IMR-90 (cell line): ENCODE measurements around the gene SV2B. TPM values are rescaled to one million over a fixed set of nuclear protein-coding genes. Genes with fewer than 3 reads are reported as not detected.

Experiments
- ATAC-seq: fragments of 200-7000 bp; cut with Tn5 transposase; 2 replicates; pipeline ENCODE4 v1.9.1; 2020; ENCODE audit warnings: low read depth, mild to moderate bottlenecking, moderate library complexity
- BruUV-seq: library from RNA; stranded (reverse); fragments of 400-500 nt; replicated peaks from 2 replicates; lab custom pipeline; 2021; lab: Mats Ljungman, UMichigan
- CTCF ChIA-PET: fragments of 300-600 bp; formaldehyde crosslinking; extraction: SDS; loops from one replicate; lab custom pipeline; 2021; ENCODE audit warnings: antibody characterized with exemption; lab: Yijun Ruan, JAX
- POLR2A ChIA-PET: fragments of 300-600 bp; sonication (Branson Sonifier 250); formaldehyde crosslinking; loops from one replicate; lab custom pipeline; 2022; ENCODE audit warnings: antibody characterized with exemption; ENCODE audit not compliant: unreplicated experiment; lab: Charles Lee
- DNase-seq: peaks from one replicate; pipeline ENCODE4 v3.0.0; 2013
- H2AFZ ChIP-seq: replicated peaks from 2 replicates; pipeline ENCODE3; 2013; ENCODE audit warnings: low read length, mild to moderate bottlenecking; ENCODE audit not compliant: poor library complexity
- H2AK5ac ChIP-seq: 2 replicates; pipeline ENCODE4 v1.6.1; 2013; ENCODE audit warnings: low read depth, low read length, inconsistent platforms
- H2AK9ac ChIP-seq: replicated peaks from 2 replicates; pipeline ENCODE3; 2013; ENCODE audit warnings: mild to moderate bottlenecking, low read depth, low read length, moderate library complexity; ENCODE audit not compliant: poor library complexity
- H2BK120ac ChIP-seq: 2 replicates; pipeline ENCODE4 v1.6.1; 2013; ENCODE audit warnings: low read depth, low read length, inconsistent platforms
- H2BK15ac ChIP-seq: 3 replicates; pipeline ENCODE4 v1.6.1; 2013; ENCODE audit warnings: low read depth, low read length, inconsistent platforms
- H2BK20ac ChIP-seq: 2 replicates; pipeline ENCODE4 v1.6.1; 2013; ENCODE audit warnings: low read depth, mild to moderate bottlenecking, inconsistent platforms, low read length, moderate library complexity
- H2BK5ac ChIP-seq: 2 replicates; pipeline ENCODE4 v1.6.1; 2013; ENCODE audit warnings: mild to moderate bottlenecking, low read depth, low read length, inconsistent platforms; ENCODE audit not compliant: poor library complexity, severe bottlenecking
- H3K14ac ChIP-seq: replicated peaks from 2 replicates; pipeline ENCODE4 v1.6.1; 2013; ENCODE audit warnings: low read depth, low read length, inconsistent platforms
- H3K18ac ChIP-seq: 2 replicates; pipeline ENCODE4 v1.6.1; 2013; ENCODE audit warnings: low read depth, low read length, control low read depth
- H3K23ac ChIP-seq: 2 replicates; pipeline ENCODE4 v1.6.1; 2013; ENCODE audit warnings: low read depth, low read length, inconsistent platforms
- H3K27ac ChIP-seq: 2 replicates; pipeline ENCODE4 v1.5.1; 2013; ENCODE audit warnings: mild to moderate bottlenecking, control low read depth, low read length; ENCODE audit not compliant: insufficient read depth
- H3K27me3 ChIP-seq: 2 replicates; pipeline ENCODE4 v1.6.1; 2013; ENCODE audit warnings: low read length; ENCODE audit not compliant: control insufficient read depth, insufficient read depth
- H3K36me3 ChIP-seq: 2 replicates; pipeline ENCODE4 v1.6.1; 2013; ENCODE audit warnings: low read length, mixed read lengths; ENCODE audit not compliant: control insufficient read depth, insufficient read depth
- H3K4ac ChIP-seq: 2 replicates; pipeline ENCODE4 v1.6.1; 2013; ENCODE audit warnings: low read depth, low read length, inconsistent platforms
- H3K4me1 ChIP-seq: 2 replicates; pipeline ENCODE4 v1.6.1; 2013; ENCODE audit warnings: low read length, mixed read lengths; ENCODE audit not compliant: control insufficient read depth, insufficient read depth
- H3K4me2 ChIP-seq: 2 replicates; pipeline ENCODE4 v1.6.1; 2013; ENCODE audit warnings: low read depth, mild to moderate bottlenecking, control low read depth, low read length, moderate library complexity
- H3K4me3 ChIP-seq: 2 replicates; pipeline ENCODE4 v1.5.1; 2013; ENCODE audit warnings: low read depth, mild to moderate bottlenecking, control low read depth, low read length, moderate library complexity; ENCODE audit not compliant: insufficient read depth
- H3K56ac ChIP-seq: 2 replicates; pipeline ENCODE4 v1.6.1; 2013; ENCODE audit warnings: low read length, inconsistent platforms; ENCODE audit not compliant: insufficient read depth; ENCODE audit errors: extremely low read depth
- H3K79me1 ChIP-seq, 2 experiments: 2 replicates each; pipeline ENCODE4 v1.6.1; 2013; ENCODE audit warnings: low read length in 2 of 2, inconsistent platforms in 1 of 2, low read depth in 1 of 2
- H3K9ac ChIP-seq: 2 replicates; pipeline ENCODE4 v1.6.1; 2013; ENCODE audit warnings: low read depth, low read length, control low read depth
- H3K9me1 ChIP-seq: 2 replicates; pipeline ENCODE4 v1.6.1; 2013; ENCODE audit warnings: low read length, inconsistent platforms; ENCODE audit not compliant: insufficient read depth
- H3K9me3 ChIP-seq: 2 replicates; pipeline ENCODE4 v1.6.1; 2013; ENCODE audit warnings: low read length; ENCODE audit not compliant: control insufficient read depth, insufficient read depth
- H4K20me1 ChIP-seq: 2 replicates; pipeline ENCODE4 v1.6.1; 2013; ENCODE audit warnings: low read length, inconsistent platforms; ENCODE audit not compliant: insufficient read depth
- H4K5ac ChIP-seq: 2 replicates; pipeline ENCODE4 v1.6.1; 2013; ENCODE audit warnings: mild to moderate bottlenecking, low read depth, low read length, control low read depth
- H4K8ac ChIP-seq, 2 experiments: 2 replicates each; pipeline ENCODE4 v1.6.1; 2013; ENCODE audit warnings: low read depth in 2 of 2, low read length in 2 of 2, control low read depth in 1 of 2, inconsistent platforms in 1 of 2
- H4K91ac ChIP-seq: 2 replicates; pipeline ENCODE4 v1.6.1; 2013; ENCODE audit warnings: low read depth, low read length, inconsistent platforms; ENCODE audit not compliant: insufficient read depth
- CEBPB ChIP-seq: IDR thresholded peaks from 2 replicates; pipeline ENCODE4 v1.6.1; 2012; ENCODE audit warnings: low read depth, low read length, improper control_type of control experiment
- CTCF ChIP-seq: conservative IDR thresholded peaks from 2 replicates; pipeline ENCODE4 v1.5.1; 2012; ENCODE audit warnings: mild to moderate bottlenecking, low read depth, low read length, improper control_type of control experiment
- FOS ChIP-seq: fragments of 150-350 bp; IDR thresholded peaks from 2 replicates; pipeline ENCODE4 v1.6.1; 2016; ENCODE audit warnings: low read depth, low read length
- MAFK ChIP-seq: IDR thresholded peaks from 2 replicates; pipeline ENCODE4 v1.6.1; 2012; ENCODE audit warnings: low read depth, low read length, improper control_type of control experiment
- MXI1 ChIP-seq: IDR thresholded peaks from 2 replicates; pipeline ENCODE4 v1.6.1; 2012; ENCODE audit warnings: low read depth, mild to moderate bottlenecking, low read length, moderate library complexity, borderline replicate concordance
- NFE2L2 ChIP-seq: fragments of 150-350 bp; IDR thresholded peaks from 2 replicates; pipeline ENCODE4 v1.6.1; 2016; ENCODE audit warnings: low read depth, mild to moderate bottlenecking, low read length
- POLR2A ChIP-seq: IDR thresholded peaks from 2 replicates; pipeline ENCODE4 v1.6.1; 2012; ENCODE audit warnings: mild to moderate bottlenecking, low read depth, low read length
- WGBS, 2 experiments: methylation state at CpG; one replicate each; pipeline versions ENCODE4 v1.1.5 to v1.1.7; 2013; ENCODE audit warnings: missing lambda C conversion rate in 2 of 2; ENCODE audit not compliant: insufficient read length in 1 of 2; ENCODE audit errors: extremely low coverage in 2 of 2; 5-methylcytosine and 5-hydroxymethylcytosine counted together
- dilution Hi-C: fragments of 300-500 bp; cut with HindIII; formaldehyde crosslinking; loops from one replicate; pipeline ENCODE4 v1.14.3; 2018; ENCODE audit warnings: low sequenced_read_pairs; ENCODE audit not compliant: unreplicated experiment
- in situ Hi-C: fragments of 300-500 bp; cut with MboI; formaldehyde crosslinking; loops from 3 replicates; pipeline ENCODE4 v1.14.3; 2019; ENCODE audit warnings: low sequenced_read_pairs, inconsistent platforms, mixed read lengths
- intact Hi-C: fragments of 100-400 bp; cut with micrococcal nuclease; formaldehyde crosslinking; loops from 2 replicates; pipeline ENCODE4 v1.10.0; 2022
- polyA plus RNA-seq, 3 experiments: library from polyadenylated mRNA; depleted of rRNA; stranded (reverse); fragments of >200 nt; gene quantifications; 2 replicates each; pipeline ENCODE4 v1.2.3, GENCODE V29; 2012; ENCODE audit warnings: low replicate concordance in 1 of 3
- total RNA-seq: library from RNA; depleted of rRNA; stranded (reverse); fragments of >200 nt; gene quantifications from 2 replicates; pipeline ENCODE4 v1.2.3, GENCODE V29; 2012

The SV2B gene
- total and polyA plus RNA-seq, 2 of the 4 experiments (the other 2 are of a cell fraction) = not detected

- ATAC-seq = no peak
- Histone ChIP-seq H3K27ac (no peak overlapping the region), H4K91ac (no peak overlapping the region), H3K4me1 (no peaks in the 10 kb centered on the region), H3K9ac (no peak overlapping the region), H3K18ac (no peak overlapping the region), H3K23ac (no peak overlapping the region), H3K56ac (no peak overlapping the region), H3K9me1 (no peaks in the 10 kb centered on the region), H2AK5ac (no peak overlapping the region), H3K4ac (no peak overlapping the region), H4K5ac (no peak overlapping the region), H2AK9ac (no peak overlapping the region), H2BK15ac (no peak overlapping the region), H4K20me1 (no peaks in the 10 kb centered on the region), H3K14ac (no peak overlapping the region), H2BK120ac (no peak overlapping the region), H3K36me3 (no peaks in the 10 kb centered on the region), H3K9me3 (no peaks in the 10 kb centered on the region), H2BK20ac (no peak overlapping the region), H3K27me3 (no peaks in the 10 kb centered on the region), H3K79me1 (no peaks in the 10 kb centered on the region), H3K4me3 (no peak overlapping the region), H4K8ac (no peak overlapping the region), H3K4me2 (no peak overlapping the region), H2AFZ (no peak overlapping the region), H2BK5ac (no peak overlapping the region)
- CTCF ChIA-PET = interaction anchor here (0.6 kb wide), 1 partner anchor 47 kb away, joined by 5 read pairs; no protein-coding TSS in a partner anchor
- POLR2A ChIA-PET = no interaction called here
- DNase-seq = no peak
- no TSS peak for BruUV-seq
- TF ChIP-seq CTCF = no peak
- TF ChIP-seq CEBPB = no peak
- no peak for TF ChIP-seq MXI1
- no peak for TF ChIP-seq NFE2L2
- no peak for TF ChIP-seq POLR2A
- TF ChIP-seq FOS = no peak
- TF ChIP-seq MAFK = no peak
- dilution Hi-C loops (no loop called here), in situ Hi-C loops (no loop called here), intact Hi-C loops (no loop called here)
- no CpG with 5 or more reads among the region's 4 CpGs for WGBS, 2 experiments
Measured at GRCh38 chr15:91151781-91152563, 51.9 kb downstream of the SV2B start.
